Epithelial cell of esophagus (primary cell): ENCODE measurements around the gene NID1.
A peak's percentile ranks its signal among the peaks of the same experiment; 100 is the strongest.

Experiments
- DNase-seq: peaks from one replicate; pipeline ENCODE4 v3.0.0; 2010; ENCODE audit warnings: low read depth
- H3K4me3 ChIP-seq: 2 replicates; pipeline ENCODE4 v1.5.1; 2011; ENCODE audit warnings: mild to moderate bottlenecking, low read length, control low read depth
- CTCF ChIP-seq: IDR thresholded peaks from 2 replicates; pipeline ENCODE4 v1.5.1; 2011; ENCODE audit warnings: low read depth, mild to moderate bottlenecking, low read length, control low read depth, inconsistent platforms; ENCODE audit not compliant: insufficient read depth; ENCODE audit errors: missing control alignments

The NID1 gene

GRCh38 chr1:236065509-236066005 lies 667 bp upstream of the NID1 start:
- peak overlapping the region; percentile 43 for H3K4me3 ChIP-seq
- TF ChIP-seq CTCF, result no peak
- DNase-seq, result no peak

GRCh38 chr1:236063919-236064673 lies 794 bp downstream of the NID1 start:
- DNase-seq, result peak; percentile 27
- H3K4me3 ChIP-seq, result peak overlapping the region; percentile 43
- no peak for TF ChIP-seq CTCF

- DNase-seq, result no peak
- no peak overlapping the region for H3K4me3 ChIP-seq
- no peak for TF ChIP-seq CTCF
Observed at GRCh38 chr1:236063551-236063918, 1.4 kb downstream of the NID1 start.

GRCh38 chr1:236060286-236060685 lies 4.6 kb downstream of the NID1 start:
- TF ChIP-seq CTCF, result no peak
- no peak for DNase-seq
- H3K4me3 ChIP-seq, result no peak overlapping the region

- no peak for TF ChIP-seq CTCF
- DNase-seq, result no peak
- H3K4me3 ChIP-seq, result no peak overlapping the region
Observed at GRCh38 chr1:236059011-236059410, 5.9 kb downstream of the NID1 start.

- no peak overlapping the region for H3K4me3 ChIP-seq
- DNase-seq, result no peak
- no peak for TF ChIP-seq CTCF
Observed at GRCh38 chr1:236058141-236058934, 6.6 kb downstream of the NID1 start.
